Esophagus muscularis mucosa (tissue), 4 donors: ENCODE data around the gene SNCA. TPM values are rescaled to one million over a fixed set of nuclear protein-coding genes. Genes with fewer than 3 reads are reported as not detected.

ENCODE experiments used
- DNase-seq: peaks from one replicate; pipeline ENCODE4 v3.0.0-alpha.2; 2017; ENCODE audit errors: extremely low spot score
- H3K27ac ChIP-seq, 4 donors: fragments of 200-600 bp; sonication (generic); replicated peaks in 1 of 4; 1 replicate in 3 of 4; 2 replicates in 1 of 4; pipeline ENCODE4 v1.5.1; 2016 to 2019; ENCODE audit warnings: mild to moderate bottlenecking in 1 of 4
- H3K27me3 ChIP-seq, 4 donors: fragments of 200-600 bp; sonication (generic); one replicate each; pipeline versions ENCODE4 v1.5.1 to v1.6.0; 2016 to 2019
- H3K36me3 ChIP-seq, 4 donors: fragments of 200-600 bp; sonication (generic); one replicate each; pipeline ENCODE4 v1.5.1; 2016 to 2019
- H3K4me1 ChIP-seq, 4 donors: fragments of 200-600 bp; sonication (generic); one replicate each; pipeline ENCODE4 v1.5.1; 2016 to 2019
- H3K4me3 ChIP-seq, 4 donors: fragments of 200-600 bp; sonication (generic); 1 replicate in 2 of 4; 2 replicates in 2 of 4; pipeline ENCODE4 v1.5.1; 2016 to 2019; ENCODE audit warnings: mild to moderate bottlenecking in 4 of 4, moderate library complexity in 1 of 4
- H3K9me3 ChIP-seq, 4 donors: fragments of 200-600 bp; sonication (generic); 1 replicate in 3 of 4; 2 replicates in 1 of 4; pipeline ENCODE4 v1.5.1; 2016 to 2019
- CTCF ChIP-seq, 3 experiments: fragments of 200-600 bp in 2 of 3; fragments of 450-650 bp in 1 of 3; sonication (generic) in 2 of 3; IDR thresholded peaks; one replicate each; pipeline ENCODE4 v1.5.1; 2017 to 2019; ENCODE audit warnings: antibody characterized with exemption in 3 of 3, mild to moderate bottlenecking in 2 of 3, moderate library complexity in 1 of 3
- EP300 ChIP-seq: sonication (generic); formaldehyde crosslinking; IDR thresholded peaks from one replicate; pipeline ENCODE4 v1.6.1; 2017; ENCODE audit warnings: antibody characterized with exemption
- POLR2A ChIP-seq: fragments of 450-650 bp; IDR thresholded peaks from one replicate; pipeline ENCODE4 v1.6.1; 2017; ENCODE audit warnings: antibody characterized with exemption, moderate library complexity, mild to moderate bottlenecking, low read depth
- POLR2AphosphoS5 ChIP-seq, 2 donors: sonication (generic); formaldehyde crosslinking; IDR thresholded peaks; one replicate each; pipeline ENCODE4 v1.6.1; 2017; ENCODE audit warnings: antibody characterized with exemption in 2 of 2
- WGBS: methylation state at CpG from one replicate; pipeline ENCODE4 v1.1.5; 2018; 5-methylcytosine and 5-hydroxymethylcytosine counted together
- intact Hi-C: fragments of 100-400 bp; cut with DNase I; formaldehyde crosslinking; loops from one replicate; pipeline ENCODE4 v1.15.1; 2023
- total RNA-seq, 4 donors: library from RNA; depleted of rRNA; stranded (reverse); fragments of >200 nt; gene quantifications; one replicate each; pipeline versions ENCODE4 v1.1.0 to v1.2.1, GENCODE V29; 2016

The SNCA gene
- total RNA-seq, 4 donors from 2014 or later: 12.9 to 19.7 (median 17.6) TPM

GRCh38 chr4:89685277-89685676, 151.7 kb downstream of the SNCA start:
- H3K36me3 ChIP-seq: no peaks in the 10 kb centered on the region
- no peak for DNase-seq
- no peak overlapping the region for H3K4me3 ChIP-seq
- H3K9me3 ChIP-seq: no peaks in the 10 kb centered on the region
- intact Hi-C loops: no loop called here
- no peak overlapping the region for H3K27ac ChIP-seq
- no peaks in the 10 kb centered on the region for H3K4me1 ChIP-seq
- H3K27me3 ChIP-seq: no peaks in the 10 kb centered on the region
- TF ChIP-seq POLR2A (no peak), EP300 (no peak), CTCF (IDR thresholded peaks at IDR 0.05) (no peak), POLR2AphosphoS5 (IDR thresholded peaks at IDR 0.05) (no peak)
- 69% methylated on average over 1 of the region's 1 CpG for WGBS

- 96% methylated on average over 1 of the region's 1 CpG for WGBS
- Histone ChIP-seq H3K27me3 (no peaks in the 10 kb centered on the region), H3K9me3 (no peaks in the 10 kb centered on the region), H3K36me3 (no peaks in the 10 kb centered on the region), H3K27ac (no peak overlapping the region), H3K4me1 (no peaks in the 10 kb centered on the region), H3K4me3 (no peak overlapping the region)
- no peak for TF ChIP-seq CTCF (IDR thresholded peaks at IDR 0.05)
- intact Hi-C loops: no loop called here
- no peak for DNase-seq
Observed at GRCh38 chr4:89684536-89684935, 152.4 kb downstream of the SNCA start.

GRCh38 chr4:89682808-89683207, 154.2 kb downstream of the SNCA start:
- Histone ChIP-seq H3K9me3 (no peaks in the 10 kb centered on the region), H3K27me3 (no peaks in the 10 kb centered on the region), H3K4me1 (no peaks in the 10 kb centered on the region), H3K36me3 (no peaks in the 10 kb centered on the region), H3K4me3 (no peak overlapping the region), H3K27ac (no peak overlapping the region)
- DNase-seq: no peak
- 76% methylated on average over 2 of the region's 2 CpGs for WGBS
- TF ChIP-seq CTCF (IDR thresholded peaks at IDR 0.05) (no peak), POLR2A (no peak), EP300 (no peak), POLR2AphosphoS5 (IDR thresholded peaks at IDR 0.05) (no peak)
- intact Hi-C loops: no loop called here

- no peaks in the 10 kb centered on the region for H3K4me1 ChIP-seq
- H3K27ac ChIP-seq: no peak overlapping the region
- 96% methylated on average over 1 of the region's 1 CpG for WGBS
- intact Hi-C loops: no loop called here
- H3K9me3 ChIP-seq: no peaks in the 10 kb centered on the region
- no peak overlapping the region for H3K4me3 ChIP-seq
- DNase-seq: no peak
- no peaks in the 10 kb centered on the region for H3K27me3 ChIP-seq
- no peaks in the 10 kb centered on the region for H3K36me3 ChIP-seq
- TF ChIP-seq POLR2A (no peak), POLR2AphosphoS5 (IDR thresholded peaks at IDR 0.05) (no peak), CTCF (IDR thresholded peaks at IDR 0.05) (no peak), EP300 (no peak)
Observed at GRCh38 chr4:89681671-89682070, 155.3 kb downstream of the SNCA start.

GRCh38 chr4:89681219-89681618, 155.7 kb downstream of the SNCA start:
- H3K4me1 ChIP-seq: no peaks in the 10 kb centered on the region
- H3K9me3 ChIP-seq: no peaks in the 10 kb centered on the region
- H3K4me3 ChIP-seq: no peak overlapping the region
- WGBS: 86% methylated on average over 8 of the region's 8 CpGs
- intact Hi-C loops: no loop called here
- no peak for TF ChIP-seq CTCF (IDR thresholded peaks at IDR 0.05)
- TF ChIP-seq EP300: no peak
- no peak for TF ChIP-seq POLR2A
- no peak for TF ChIP-seq POLR2AphosphoS5 (IDR thresholded peaks at IDR 0.05)
- no peaks in the 10 kb centered on the region for H3K36me3 ChIP-seq
- no peaks in the 10 kb centered on the region for H3K27me3 ChIP-seq
- DNase-seq: no peak
- no peak overlapping the region for H3K27ac ChIP-seq
